Uterus (tissue), 2 donors: ENCODE measurements around the gene SASH1.

ENCODE experiments used
- CTCF ChIP-seq, 4 experiments: fragments of 200-600 bp in 2 of 4; fragments of 450-650 bp in 2 of 4; sonication (generic) in 2 of 4; IDR thresholded peaks; one replicate each; pipeline ENCODE4 v1.5.1; 2016 to 2019; ENCODE audit warnings: antibody characterized with exemption in 4 of 4, mild to moderate bottlenecking in 2 of 4, moderate library complexity in 1 of 4
- POLR2A ChIP-seq, 2 donors: fragments of 450-650 bp; IDR thresholded peaks; one replicate each; pipeline ENCODE4 v1.6.1; 2016; ENCODE audit warnings: antibody characterized with exemption in 2 of 2, mild to moderate bottlenecking in 1 of 2, moderate library complexity in 1 of 2

- TF ChIP-seq POLR2A (IDR thresholded peaks at IDR 0.05) (no peak), CTCF (IDR thresholded peaks at IDR 0.05) (no peak)
Observed at GRCh38 chr6:148494226-148494625, 151.6 kb downstream of the SASH1 start.
